ENCODE data around the gene BPTF.
"Not testable (repeated sequence)": the region's sequence is repeated elsewhere in the genome, so short reads cannot be mapped to it uniquely, and the experiment has no call there.

Gene BPTF

DNA sequence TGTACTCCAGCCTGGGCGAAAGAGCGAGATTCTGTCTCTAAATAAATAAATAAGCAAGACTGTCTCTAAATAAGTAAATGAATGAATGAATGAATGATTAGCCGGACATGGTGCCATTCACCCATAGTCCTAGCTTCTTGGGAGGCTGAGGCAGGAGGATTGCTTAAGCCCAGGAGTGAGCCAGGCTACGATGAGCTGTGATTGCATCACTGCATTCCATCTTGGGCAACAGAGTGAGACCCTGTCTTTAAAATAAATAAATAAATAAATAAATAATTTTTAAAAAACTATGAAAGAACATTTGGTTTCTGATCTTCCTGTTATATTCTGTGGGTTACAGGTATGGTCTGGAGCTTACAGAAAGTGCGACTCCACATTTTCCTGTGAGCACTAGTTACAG is 105.9 kb downstream of the BPTF start:
- TF ChIP-seq, protein P1, sequence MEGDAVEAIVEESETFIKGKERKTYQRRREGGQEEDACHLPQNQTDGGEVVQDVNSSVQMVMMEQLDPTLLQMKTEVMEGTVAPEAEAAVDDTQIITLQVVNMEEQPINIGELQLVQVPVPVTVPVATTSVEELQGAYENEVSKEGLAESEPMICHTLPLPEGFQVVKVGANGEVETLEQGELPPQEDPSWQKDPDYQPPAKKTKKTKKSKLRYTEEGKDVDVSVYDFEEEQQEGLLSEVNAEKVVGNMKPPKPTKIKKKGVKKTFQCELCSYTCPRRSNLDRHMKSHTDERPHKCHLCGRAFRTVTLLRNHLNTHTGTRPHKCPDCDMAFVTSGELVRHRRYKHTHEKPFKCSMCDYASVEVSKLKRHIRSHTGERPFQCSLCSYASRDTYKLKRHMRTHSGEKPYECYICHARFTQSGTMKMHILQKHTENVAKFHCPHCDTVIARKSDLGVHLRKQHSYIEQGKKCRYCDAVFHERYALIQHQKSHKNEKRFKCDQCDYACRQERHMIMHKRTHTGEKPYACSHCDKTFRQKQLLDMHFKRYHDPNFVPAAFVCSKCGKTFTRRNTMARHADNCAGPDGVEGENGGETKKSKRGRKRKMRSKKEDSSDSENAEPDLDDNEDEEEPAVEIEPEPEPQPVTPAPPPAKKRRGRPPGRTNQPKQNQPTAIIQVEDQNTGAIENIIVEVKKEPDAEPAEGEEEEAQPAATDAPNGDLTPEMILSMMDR (IDR thresholded peaks at IDR 0.05; ENCODE audit: low read depth, low read length) = no peak
- no peak overlapping the region for H3K4me3 ChIP-seq (ENCODE audit: low read depth, low read length)

DNA sequence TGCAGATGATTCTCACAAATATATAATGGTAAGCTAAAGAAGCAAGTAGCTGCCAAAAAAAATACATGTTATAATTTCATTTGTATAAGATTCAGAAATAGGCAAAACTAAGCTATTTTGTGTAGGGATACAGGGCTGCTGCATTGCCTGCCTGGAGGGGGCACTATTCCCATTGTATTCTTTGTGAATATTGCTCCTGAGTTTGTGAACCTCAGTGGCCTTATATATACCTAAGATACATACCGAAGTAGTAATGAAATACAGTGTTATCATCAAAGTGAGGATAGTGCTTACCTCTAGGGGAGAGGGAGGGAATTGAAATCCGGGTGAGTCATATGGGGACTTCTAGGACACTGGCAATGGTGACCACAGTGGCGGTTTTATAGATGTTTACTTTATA is 117.5 kb downstream of the BPTF start:
- H3K4me3 ChIP-seq (ENCODE audit: low read depth, low read length) = no peak overlapping the region
- TF ChIP-seq, protein P1 (IDR thresholded peaks at IDR 0.05; ENCODE audit: low read depth, low read length) = peak; percentile 38

DNA sequence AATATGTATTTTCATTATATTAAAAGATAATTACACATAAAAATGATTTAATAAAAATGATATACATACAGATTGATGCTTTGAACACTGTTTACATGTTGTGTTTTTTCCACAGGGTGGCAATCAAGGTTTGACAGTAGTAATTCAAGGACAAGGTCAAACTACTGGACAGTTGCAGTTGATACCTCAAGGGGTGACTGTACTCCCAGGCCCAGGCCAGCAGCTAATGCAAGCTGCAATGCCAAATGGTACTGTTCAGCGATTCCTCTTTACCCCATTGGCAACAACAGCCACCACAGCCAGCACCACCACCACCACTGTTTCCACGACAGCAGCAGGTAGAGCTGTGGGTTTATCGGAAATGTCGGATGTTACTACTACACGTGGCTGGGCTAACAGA is 118.7 kb downstream of the BPTF start:
- TF ChIP-seq, protein P1 (IDR thresholded peaks at IDR 0.05; ENCODE audit: low read depth, low read length) = no peak

DNA sequence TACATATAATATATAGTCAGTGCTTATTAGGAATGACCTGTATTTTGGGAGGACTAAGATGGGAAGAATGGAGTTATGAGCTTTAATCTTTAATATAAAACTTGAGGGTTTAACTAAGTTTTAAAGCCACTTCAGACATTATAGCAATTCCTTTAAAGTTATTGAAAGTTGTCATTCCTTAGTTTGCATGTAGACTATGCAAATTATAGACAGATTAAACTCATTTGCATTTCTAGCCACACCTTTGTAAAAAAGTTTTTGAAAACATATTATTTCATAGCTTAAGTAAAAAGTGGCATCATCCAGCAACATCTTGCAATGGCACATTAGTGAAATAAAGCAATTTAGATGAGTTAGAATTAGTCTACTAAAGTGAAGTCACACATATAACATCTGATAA is 121.2 kb downstream of the BPTF start:
- TF ChIP-seq, protein P1 (IDR thresholded peaks at IDR 0.05; ENCODE audit: low read depth, low read length) = no peak
- no peak overlapping the region for H3K4me3 ChIP-seq (ENCODE audit: low read depth, low read length)

More for the DNA sequence above, 118.7 kb downstream of the BPTF start:
- H3K4me3 ChIP-seq (ENCODE audit: low read depth, low read length) = no peak overlapping the region

DNA sequence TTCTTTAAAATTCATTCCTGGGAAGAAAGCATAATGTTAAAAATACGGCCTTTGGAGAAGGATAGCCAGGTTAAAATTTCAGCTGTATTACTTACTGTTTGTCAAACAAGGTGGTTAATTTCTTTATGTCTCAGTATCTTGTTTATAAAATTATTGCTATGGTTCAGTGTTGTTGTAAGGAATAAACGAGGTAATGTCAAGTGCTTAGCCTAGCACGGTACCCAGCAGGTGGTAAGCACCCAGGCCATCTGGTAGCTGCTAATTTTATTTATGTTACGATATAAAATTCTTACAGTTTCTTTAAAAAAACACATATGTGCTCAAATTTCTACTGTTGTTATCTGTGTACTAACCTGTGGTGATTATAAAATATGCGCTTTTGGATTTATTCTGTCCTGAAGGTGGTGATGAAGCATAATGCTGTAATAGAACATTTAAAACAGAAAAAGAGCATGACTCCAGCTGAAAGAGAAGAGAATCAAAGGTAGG is 122.1 kb downstream of the BPTF start:
- TF ChIP-seq, protein P1 (IDR thresholded peaks at IDR 0.05; ENCODE audit: low read depth, low read length) = no peak
- H3K4me3 ChIP-seq (ENCODE audit: low read depth, low read length) = no peak overlapping the region

DNA sequence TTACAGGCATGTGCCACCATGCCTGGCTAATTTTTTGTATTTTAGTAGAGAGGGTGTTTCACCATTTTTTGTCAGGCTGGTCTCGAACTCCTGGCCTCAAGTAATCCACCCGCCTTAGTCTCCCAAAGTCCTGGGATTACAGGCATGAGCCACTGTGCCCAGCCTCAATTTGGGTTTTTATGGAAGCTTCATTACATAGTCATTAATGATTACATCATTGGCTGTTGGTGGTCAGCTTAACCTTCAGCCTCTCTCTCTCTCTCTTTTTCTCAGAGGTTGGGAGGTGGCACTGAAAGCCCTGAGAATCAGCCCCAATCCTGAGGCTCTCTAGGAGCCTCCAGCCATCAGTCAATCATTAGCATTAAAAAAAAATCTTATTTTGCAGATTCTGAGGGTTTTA is 125.6 kb downstream of the BPTF start:
- TF ChIP-seq, protein P1 (IDR thresholded peaks at IDR 0.05; ENCODE audit: low read depth, low read length) = no peak
- H3K4me3 ChIP-seq (ENCODE audit: low read depth, low read length) = no peak overlapping the region

DNA sequence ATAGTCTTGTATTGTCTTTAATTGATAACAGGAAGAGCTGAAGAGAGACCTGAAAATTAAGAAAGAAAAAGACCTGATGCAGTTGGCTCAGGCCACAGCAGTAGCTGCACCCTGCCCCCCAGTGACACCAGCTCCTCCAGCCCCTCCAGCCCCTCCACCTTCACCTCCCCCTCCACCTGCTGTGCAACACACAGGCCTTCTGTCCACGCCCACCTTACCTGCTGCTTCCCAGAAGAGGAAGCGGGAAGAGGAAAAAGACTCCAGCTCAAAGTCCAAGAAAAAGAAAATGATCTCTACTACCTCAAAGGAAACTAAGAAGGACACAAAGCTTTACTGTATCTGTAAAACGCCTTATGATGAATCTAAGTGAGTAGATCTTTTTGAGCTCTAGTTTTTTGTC is 134.2 kb downstream of the BPTF start:
- no peak overlapping the region for H3K4me3 ChIP-seq (ENCODE audit: low read depth, low read length)
- TF ChIP-seq, protein P1 (IDR thresholded peaks at IDR 0.05; ENCODE audit: low read depth, low read length) = no peak

DNA sequence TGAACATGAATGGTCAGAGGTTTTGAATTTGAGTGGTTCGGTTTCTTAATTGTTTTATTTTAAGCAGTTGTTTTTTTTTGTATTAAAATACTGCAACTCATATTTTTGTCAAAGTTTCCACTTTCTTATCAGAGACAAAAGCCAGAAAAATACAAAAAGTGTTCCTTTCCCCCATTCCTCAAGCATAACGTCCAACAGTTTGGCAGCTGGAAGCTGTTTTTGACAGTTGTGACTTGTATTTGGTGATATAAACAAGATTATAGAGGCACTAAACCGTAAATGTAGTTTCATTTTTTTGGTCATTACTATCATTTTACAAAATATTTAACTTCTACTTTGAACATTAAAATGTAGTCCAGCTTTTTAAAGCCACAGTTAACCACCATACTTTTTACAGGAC is 135.0 kb downstream of the BPTF start:
- not testable (repeated sequence) for H3K4me3 ChIP-seq (ENCODE audit: low read depth, low read length)

DNA sequence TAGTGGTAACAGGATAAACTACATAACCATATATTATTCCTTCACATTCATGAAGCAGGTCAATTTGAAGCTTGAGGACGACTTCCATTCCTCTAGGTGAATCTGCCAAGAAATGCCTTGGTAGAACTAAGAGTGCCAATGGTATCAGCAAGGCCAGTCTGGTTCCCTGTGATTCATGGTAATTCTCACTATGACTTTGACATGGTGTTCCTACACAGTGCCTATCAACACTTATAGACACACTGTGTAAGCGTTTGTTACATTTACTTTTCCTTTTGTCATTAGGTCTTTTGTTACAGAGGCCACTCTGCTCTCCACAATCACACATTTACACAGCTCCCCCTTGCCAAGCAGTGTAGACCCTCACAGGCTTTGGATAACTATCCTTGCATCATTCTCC is 136.9 kb downstream of the BPTF start:
- H3K4me3 ChIP-seq (ENCODE audit: low read depth, low read length) = not testable (repeated sequence)

DNA sequence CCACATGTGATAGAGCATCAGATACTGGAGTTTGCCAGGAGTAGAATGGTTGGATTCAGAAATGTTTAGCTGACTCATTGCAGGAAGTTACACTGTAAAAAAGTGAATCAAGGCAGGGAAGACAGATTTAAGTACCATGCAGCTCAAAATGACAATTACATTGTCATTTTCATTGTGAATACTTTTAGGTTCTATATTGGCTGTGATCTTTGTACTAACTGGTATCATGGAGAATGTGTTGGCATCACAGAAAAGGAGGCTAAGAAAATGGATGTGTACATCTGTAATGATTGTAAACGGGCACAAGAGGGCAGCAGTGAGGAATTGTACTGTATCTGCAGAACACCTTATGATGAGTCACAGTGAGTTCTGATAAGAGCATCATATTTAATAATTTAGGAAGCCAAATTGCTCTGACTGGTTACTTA is 137.9 kb downstream of the BPTF start:
- not testable (repeated sequence) for H3K4me3 ChIP-seq (ENCODE audit: low read depth, low read length)

All from WI38 (cell line).